Body of pancreas (tissue), 4 donors: Measurements from ENCODE around the gene CDH4.

Source experiments
- POLR2A ChIP-seq, 3 donors: fragments of 450-650 bp; IDR thresholded peaks; one replicate each; pipeline ENCODE4 v1.6.1; 2016; ENCODE audit warnings: antibody characterized with exemption in 3 of 3, mild to moderate bottlenecking in 2 of 3
- TF ChIP-seq, protein P1 (sequence below), 7 experiments: fragments of 450-650 bp in 4 of 7; fragments of 200-600 bp in 3 of 7; sonication (generic) in 3 of 7; IDR thresholded peaks; one replicate each; pipeline ENCODE4 v1.5.1; 2016 to 2019; ENCODE audit warnings: antibody characterized with exemption in 7 of 7

DNA sequence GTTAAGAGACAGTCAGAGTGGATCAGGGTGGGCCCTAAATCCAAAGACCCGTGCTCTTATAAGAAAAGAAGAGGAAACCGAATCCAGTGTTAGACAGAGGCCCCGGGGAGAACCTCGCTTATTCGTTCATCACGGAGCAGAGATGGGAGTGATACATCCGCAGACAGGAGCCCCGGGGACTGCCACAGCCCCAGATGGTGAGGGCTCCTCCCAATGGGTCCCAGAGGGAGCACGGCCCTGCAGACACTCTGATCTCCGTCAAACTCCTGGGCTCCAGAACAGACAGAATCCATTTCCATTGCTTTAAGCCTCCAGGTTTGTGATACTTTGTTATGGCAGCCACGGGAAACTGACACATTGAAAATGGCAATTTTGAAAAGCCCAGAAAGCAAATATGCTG, 47.0 kb downstream of the CDH4 start:
- TF ChIP-seq, protein P1, sequence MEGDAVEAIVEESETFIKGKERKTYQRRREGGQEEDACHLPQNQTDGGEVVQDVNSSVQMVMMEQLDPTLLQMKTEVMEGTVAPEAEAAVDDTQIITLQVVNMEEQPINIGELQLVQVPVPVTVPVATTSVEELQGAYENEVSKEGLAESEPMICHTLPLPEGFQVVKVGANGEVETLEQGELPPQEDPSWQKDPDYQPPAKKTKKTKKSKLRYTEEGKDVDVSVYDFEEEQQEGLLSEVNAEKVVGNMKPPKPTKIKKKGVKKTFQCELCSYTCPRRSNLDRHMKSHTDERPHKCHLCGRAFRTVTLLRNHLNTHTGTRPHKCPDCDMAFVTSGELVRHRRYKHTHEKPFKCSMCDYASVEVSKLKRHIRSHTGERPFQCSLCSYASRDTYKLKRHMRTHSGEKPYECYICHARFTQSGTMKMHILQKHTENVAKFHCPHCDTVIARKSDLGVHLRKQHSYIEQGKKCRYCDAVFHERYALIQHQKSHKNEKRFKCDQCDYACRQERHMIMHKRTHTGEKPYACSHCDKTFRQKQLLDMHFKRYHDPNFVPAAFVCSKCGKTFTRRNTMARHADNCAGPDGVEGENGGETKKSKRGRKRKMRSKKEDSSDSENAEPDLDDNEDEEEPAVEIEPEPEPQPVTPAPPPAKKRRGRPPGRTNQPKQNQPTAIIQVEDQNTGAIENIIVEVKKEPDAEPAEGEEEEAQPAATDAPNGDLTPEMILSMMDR (IDR thresholded peaks at IDR 0.05) = no peak
- no peak for TF ChIP-seq POLR2A (IDR thresholded peaks at IDR 0.05)
